ENCODE data around the gene DENND1A. TPM values are rescaled to one million over a fixed set of nuclear protein-coding genes. Genes with fewer than 3 reads are reported as not detected.

The DENND1A gene
- total RNA-seq, 4 donors from 2014 or later = 20.9 to 33.6 (median 23.7) TPM

DNA sequence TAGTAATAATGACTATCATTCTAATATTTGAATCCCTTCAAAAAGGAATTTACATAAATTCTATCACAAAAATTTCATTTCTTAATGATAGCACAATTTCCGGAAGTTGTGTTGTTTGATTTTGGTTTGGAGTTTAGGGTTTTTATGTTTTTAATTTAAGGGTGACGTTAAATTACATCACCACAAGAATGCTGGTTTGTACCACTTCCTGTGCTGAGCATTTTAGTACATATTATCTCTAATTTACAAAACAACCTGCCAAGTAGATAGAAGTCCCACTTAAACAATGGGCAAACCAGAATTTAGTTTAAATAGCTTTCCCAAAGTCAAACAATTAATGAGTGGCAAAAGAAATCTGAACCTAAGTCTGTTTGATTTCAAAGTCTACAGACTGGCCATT is 63.4 kb downstream of the DENND1A start:
- Histone ChIP-seq H3K27me3 (no peaks in the 10 kb centered on the region), H3K27ac (no peak overlapping the region), H3K36me3 (no peaks in the 10 kb centered on the region), H3K9me3 (no peaks in the 10 kb centered on the region), H3K4me1 (peaks cover 0 to 30% (median 3%) of the 10 kb centered on the region in 3 donors), H3K4me3 (no peak overlapping the region)
- TF ChIP-seq POLR2AphosphoS5 (IDR thresholded peaks at IDR 0.05) (no peak), EP300 (IDR thresholded peaks at IDR 0.05) (no peak), POLR2A (IDR thresholded peaks at IDR 0.05) (no peak)
- TF ChIP-seq, protein P1, sequence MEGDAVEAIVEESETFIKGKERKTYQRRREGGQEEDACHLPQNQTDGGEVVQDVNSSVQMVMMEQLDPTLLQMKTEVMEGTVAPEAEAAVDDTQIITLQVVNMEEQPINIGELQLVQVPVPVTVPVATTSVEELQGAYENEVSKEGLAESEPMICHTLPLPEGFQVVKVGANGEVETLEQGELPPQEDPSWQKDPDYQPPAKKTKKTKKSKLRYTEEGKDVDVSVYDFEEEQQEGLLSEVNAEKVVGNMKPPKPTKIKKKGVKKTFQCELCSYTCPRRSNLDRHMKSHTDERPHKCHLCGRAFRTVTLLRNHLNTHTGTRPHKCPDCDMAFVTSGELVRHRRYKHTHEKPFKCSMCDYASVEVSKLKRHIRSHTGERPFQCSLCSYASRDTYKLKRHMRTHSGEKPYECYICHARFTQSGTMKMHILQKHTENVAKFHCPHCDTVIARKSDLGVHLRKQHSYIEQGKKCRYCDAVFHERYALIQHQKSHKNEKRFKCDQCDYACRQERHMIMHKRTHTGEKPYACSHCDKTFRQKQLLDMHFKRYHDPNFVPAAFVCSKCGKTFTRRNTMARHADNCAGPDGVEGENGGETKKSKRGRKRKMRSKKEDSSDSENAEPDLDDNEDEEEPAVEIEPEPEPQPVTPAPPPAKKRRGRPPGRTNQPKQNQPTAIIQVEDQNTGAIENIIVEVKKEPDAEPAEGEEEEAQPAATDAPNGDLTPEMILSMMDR (IDR thresholded peaks at IDR 0.05) = no peak
- no peak for ATAC-seq
- 74 to 90% methylated on average over 2 of the region's 2 CpGs for WGBS, 2 donors (ENCODE audit: low coverage in 1 of 2)

DNA sequence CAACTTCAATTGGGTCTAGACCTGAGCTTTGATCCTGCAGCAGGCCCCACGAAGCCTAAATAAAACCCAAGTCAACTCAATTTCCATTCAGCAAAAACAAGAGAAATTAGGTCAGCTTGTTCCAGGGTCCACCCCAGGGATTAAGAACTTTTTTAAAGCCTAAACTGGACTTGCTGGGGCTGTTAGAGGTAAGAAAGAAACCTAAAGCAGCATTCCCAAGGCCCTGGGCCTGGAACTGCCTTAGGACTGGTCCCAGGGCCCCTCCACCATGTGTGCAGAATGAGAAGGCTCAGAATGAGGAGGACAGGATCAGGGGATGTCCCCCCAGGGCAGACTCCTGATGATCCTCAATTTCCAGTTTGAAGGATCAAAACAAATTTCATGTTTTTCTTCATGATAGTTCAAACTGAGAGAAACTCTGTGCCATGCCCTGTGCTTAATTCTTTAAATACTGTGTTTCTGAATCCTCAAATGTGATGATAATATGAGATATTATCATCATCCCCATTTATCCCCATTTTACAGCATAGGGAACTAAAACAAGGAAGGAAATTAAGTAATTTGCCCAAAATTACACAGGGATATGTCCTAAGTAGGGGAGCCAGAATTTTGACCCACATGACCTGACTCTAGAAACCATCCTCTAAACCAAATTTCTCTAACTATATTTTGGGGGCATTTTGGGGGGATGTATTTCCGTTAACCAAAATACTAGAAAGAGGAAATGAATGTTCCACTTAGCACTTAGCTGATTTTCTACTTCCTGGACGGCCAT is 64.5 kb downstream of the DENND1A start:
- Histone ChIP-seq H3K27ac (peak overlapping the region in 1 of 4 donors; percentile 17), H3K27me3 (no peaks in the 10 kb centered on the region), H3K9me3 (no peaks in the 10 kb centered on the region), H3K36me3 (no peaks in the 10 kb centered on the region), H3K4me1 (peaks cover 0 to 30% (median 3%) of the 10 kb centered on the region in 3 donors), H3K4me3 (no peak overlapping the region)
- 72 to 84% methylated on average over 3 of the region's 3 CpGs for WGBS, 2 donors (ENCODE audit: low coverage in 1 of 2)
- no peak for TF ChIP-seq EP300 (IDR thresholded peaks at IDR 0.05)
- no peak for TF ChIP-seq POLR2A (IDR thresholded peaks at IDR 0.05)
- TF ChIP-seq, protein P1 (IDR thresholded peaks at IDR 0.05) = no peak
- TF ChIP-seq POLR2AphosphoS5 (IDR thresholded peaks at IDR 0.05) = no peak
- ATAC-seq = no peak

DNA sequence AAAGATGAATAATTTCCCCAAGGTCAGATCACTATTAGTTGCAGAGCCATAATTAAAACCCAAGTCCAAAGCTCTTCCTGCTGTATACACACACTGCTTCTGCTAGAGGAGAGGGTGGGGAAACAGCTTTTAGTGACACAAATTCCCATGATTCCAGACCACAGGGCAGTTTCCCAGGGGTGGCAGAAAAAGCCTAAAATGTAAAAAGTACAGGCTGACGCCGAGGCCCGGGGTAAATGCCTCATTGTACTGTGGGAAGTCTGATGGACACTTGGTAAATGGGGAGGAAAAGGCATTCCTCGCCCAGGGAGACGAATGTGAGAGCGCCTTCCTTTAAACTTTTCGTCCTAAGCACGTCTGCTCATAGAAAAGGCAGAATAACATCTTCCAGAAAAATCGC is 65.7 kb downstream of the DENND1A start:
- ATAC-seq = no peak
- no peaks in the 10 kb centered on the region for H3K36me3 ChIP-seq
- no peaks in the 10 kb centered on the region for H3K27me3 ChIP-seq
- 78 to 80% methylated on average over 1 to 9 of the region's 9 CpGs for WGBS, 2 donors (ENCODE audit: low coverage in 1 of 2)
- H3K9me3 ChIP-seq = no peaks in the 10 kb centered on the region
- H3K4me3 ChIP-seq = no peak overlapping the region
- no peak overlapping the region for H3K27ac ChIP-seq
- TF ChIP-seq POLR2A (IDR thresholded peaks at IDR 0.05) (no peak), EP300 (IDR thresholded peaks at IDR 0.05) (no peak), POLR2AphosphoS5 (IDR thresholded peaks at IDR 0.05) (no peak)
- TF ChIP-seq, protein P1 (IDR thresholded peaks at IDR 0.05) = no peak
- H3K4me1 ChIP-seq = peaks cover 0 to 30% (median 3%) of the 10 kb centered on the region in 3 donors

DNA sequence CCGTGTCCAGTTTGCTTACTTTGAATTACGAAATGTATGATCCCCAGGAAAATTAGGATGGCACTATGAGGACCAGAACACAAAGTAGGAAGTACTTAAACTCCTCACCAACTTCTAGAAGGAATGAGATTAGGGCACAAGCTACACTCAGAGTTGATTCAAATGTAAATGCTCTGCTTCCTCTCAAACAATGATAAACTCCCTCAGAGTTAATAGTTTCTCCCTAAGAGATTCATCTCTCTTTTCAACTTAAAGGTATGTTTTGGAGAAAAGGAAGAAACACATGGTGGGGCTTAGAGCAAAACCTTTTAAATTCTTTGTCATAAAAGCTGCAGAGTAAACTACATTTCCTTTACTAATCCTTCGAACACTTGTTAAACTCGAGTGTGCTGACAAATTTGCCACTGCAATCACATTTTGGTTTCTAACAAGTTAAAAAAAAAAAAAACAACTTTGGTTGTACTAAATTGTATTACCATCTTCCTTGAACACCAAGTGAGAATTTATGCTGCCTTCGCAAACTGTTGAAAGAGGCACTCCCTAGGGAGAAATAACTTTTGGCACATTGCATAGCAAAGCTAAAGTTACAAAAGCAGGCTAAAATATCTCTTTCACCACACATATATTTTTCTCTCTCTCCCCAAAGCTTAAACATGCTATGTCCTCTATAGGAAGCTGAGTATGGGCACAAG is 66.6 kb downstream of the DENND1A start:
- Histone ChIP-seq H3K36me3 (no peaks in the 10 kb centered on the region), H3K4me3 (no peak overlapping the region), H3K27me3 (no peaks in the 10 kb centered on the region), H3K9me3 (no peaks in the 10 kb centered on the region), H3K27ac (no peak overlapping the region), H3K4me1 (peaks cover 0 to 26% (median 0%) of the 10 kb centered on the region in 3 donors)
- no peak for ATAC-seq
- 64% methylated on average over 5 of the region's 5 CpGs for WGBS, 2 donors (ENCODE audit: low coverage in 1 of 2)
- TF ChIP-seq POLR2A (IDR thresholded peaks at IDR 0.05) (no peak), POLR2AphosphoS5 (IDR thresholded peaks at IDR 0.05) (no peak), EP300 (IDR thresholded peaks at IDR 0.05) (no peak)
- TF ChIP-seq, protein P1 (IDR thresholded peaks at IDR 0.05) = no peak
